Natural killer cell (primary cell): ENCODE measurements around the gene ASPHD2. TPM values are rescaled to one million over a fixed set of nuclear protein-coding genes. Genes with fewer than 3 reads are reported as not detected.
A peak's percentile ranks its signal among the peaks of the same experiment; 100 is the strongest.

Experiments
- ATAC-seq, 3 donors: fragments of 150-1000 bp in 2 of 3; fragments of 200-7000 bp in 1 of 3; cut with Tn5 transposase; 1 replicate in 1 of 3; 2 replicates in 2 of 3; pipeline ENCODE4 v1.10.0; 2021; ENCODE audit warnings: mild to moderate bottlenecking in 2 of 3, moderate library complexity in 2 of 3
- DNase-seq, 2 donors: peaks; one replicate each; pipeline versions ENCODE4 v3.0.0 to v3.0.0-alpha.2; 2013 to 2021; ENCODE audit warnings: mixed read lengths in 1 of 2
- H3K27ac ChIP-seq: one replicate; pipeline ENCODE4 v1.5.1; 2013; ENCODE audit warnings: mild to moderate bottlenecking, low read length
- H3K27me3 ChIP-seq: one replicate; pipeline ENCODE4 v1.6.1; 2013; ENCODE audit warnings: low read length; ENCODE audit not compliant: control insufficient read depth, insufficient read depth
- H3K36me3 ChIP-seq: one replicate; pipeline ENCODE4 v1.6.1; 2013; ENCODE audit warnings: low read length; ENCODE audit not compliant: control insufficient read depth, insufficient read depth
- H3K4me1 ChIP-seq: one replicate; pipeline ENCODE4 v1.6.1; 2013; ENCODE audit warnings: low read length; ENCODE audit not compliant: control insufficient read depth, insufficient read depth
- H3K4me3 ChIP-seq: one replicate; pipeline ENCODE4 v1.5.1; 2013; ENCODE audit warnings: low read length
- H3K9me3 ChIP-seq: one replicate; pipeline ENCODE4 v1.6.1; 2013; ENCODE audit warnings: low read length; ENCODE audit not compliant: control insufficient read depth, insufficient read depth
- H3K27ac Mint-ChIP-seq, 2 donors: one replicate each; pipeline ENCODE4 v1.8.0; 2022; ENCODE audit warnings: mild to moderate bottlenecking in 2 of 2, mixed read lengths in 2 of 2, moderate library complexity in 1 of 2
- H3K27me3 Mint-ChIP-seq, 2 donors: one replicate each; pipeline ENCODE4 v1.8.0; 2022; ENCODE audit warnings: low read depth in 2 of 2, mixed read lengths in 2 of 2
- H3K36me3 Mint-ChIP-seq: one replicate; pipeline ENCODE4 v1.8.0; 2022; ENCODE audit warnings: mixed read lengths
- H3K4me1 Mint-ChIP-seq, 2 donors: one replicate each; pipeline ENCODE4 v1.8.0; 2022; ENCODE audit warnings: mixed read lengths in 2 of 2
- H3K4me3 Mint-ChIP-seq: one replicate; pipeline ENCODE4 v1.8.0; 2022; ENCODE audit warnings: mild to moderate bottlenecking, moderate library complexity, mixed read lengths
- H3K9me3 Mint-ChIP-seq, 2 donors: one replicate each; pipeline ENCODE4 v1.8.0; 2022; ENCODE audit warnings: mixed read lengths in 2 of 2
- WGBS: methylation state at CpG from one replicate; pipeline ENCODE4 v1.1.7; 2013; ENCODE audit warnings: missing lambda C conversion rate; ENCODE audit not compliant: insufficient coverage; 5-methylcytosine and 5-hydroxymethylcytosine counted together
- intact Hi-C: fragments of 100-400 bp; cut with micrococcal nuclease; formaldehyde crosslinking; loops from one replicate; pipeline ENCODE4 v1.14.2; 2022
- total RNA-seq, 4 donors: library from RNA; stranded (reverse); fragments of 120-200 nt in 1 of 4; gene quantifications; one replicate each; pipeline versions ENCODE4 v1.2.3 to v1.2.4, GENCODE V29; 2013 to 2022
- TF ChIP-seq, protein P1 (sequence below): fragments of 200-600 bp; IDR thresholded peaks from one replicate; pipeline ENCODE4 v1.8.0; 2022; ENCODE audit warnings: antibody characterized with exemption

ASPHD2 gene
- total RNA-seq, 3 donors from 2014 or later (not counting 1 experiment from before 2014, with no cell fraction given) = 1.6 to 3.0 (median 1.9) TPM

DNA sequence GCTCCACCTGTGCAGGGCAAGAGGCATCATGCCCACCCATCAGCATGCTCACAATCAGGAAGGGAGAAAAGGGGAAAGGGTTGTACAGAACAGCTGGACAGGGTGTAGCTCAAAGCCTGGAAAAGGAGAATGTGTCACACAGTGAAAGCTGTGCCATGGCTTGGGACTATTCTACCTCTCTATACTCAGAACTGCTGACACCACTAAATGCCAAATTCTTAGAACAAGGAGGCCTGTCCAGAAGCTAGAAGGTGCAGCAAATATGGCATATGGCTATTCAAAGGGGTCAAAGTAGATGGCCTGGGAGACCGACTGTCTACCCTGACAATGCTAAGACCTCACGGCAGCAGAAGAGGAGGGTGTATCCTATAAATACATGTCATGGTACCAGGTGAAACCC, 41.7 kb downstream of the ASPHD2 start:
- TF ChIP-seq, protein P1, sequence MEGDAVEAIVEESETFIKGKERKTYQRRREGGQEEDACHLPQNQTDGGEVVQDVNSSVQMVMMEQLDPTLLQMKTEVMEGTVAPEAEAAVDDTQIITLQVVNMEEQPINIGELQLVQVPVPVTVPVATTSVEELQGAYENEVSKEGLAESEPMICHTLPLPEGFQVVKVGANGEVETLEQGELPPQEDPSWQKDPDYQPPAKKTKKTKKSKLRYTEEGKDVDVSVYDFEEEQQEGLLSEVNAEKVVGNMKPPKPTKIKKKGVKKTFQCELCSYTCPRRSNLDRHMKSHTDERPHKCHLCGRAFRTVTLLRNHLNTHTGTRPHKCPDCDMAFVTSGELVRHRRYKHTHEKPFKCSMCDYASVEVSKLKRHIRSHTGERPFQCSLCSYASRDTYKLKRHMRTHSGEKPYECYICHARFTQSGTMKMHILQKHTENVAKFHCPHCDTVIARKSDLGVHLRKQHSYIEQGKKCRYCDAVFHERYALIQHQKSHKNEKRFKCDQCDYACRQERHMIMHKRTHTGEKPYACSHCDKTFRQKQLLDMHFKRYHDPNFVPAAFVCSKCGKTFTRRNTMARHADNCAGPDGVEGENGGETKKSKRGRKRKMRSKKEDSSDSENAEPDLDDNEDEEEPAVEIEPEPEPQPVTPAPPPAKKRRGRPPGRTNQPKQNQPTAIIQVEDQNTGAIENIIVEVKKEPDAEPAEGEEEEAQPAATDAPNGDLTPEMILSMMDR = no peak
- no peak overlapping the region for H3K4me3 Mint-ChIP-seq
- Histone ChIP-seq H3K36me3 (peaks cover 61% of the 10 kb centered on the region), H3K27me3 (no peaks in the 10 kb centered on the region), H3K4me1 (no peaks in the 10 kb centered on the region), H3K27ac (no peak overlapping the region), H3K9me3 (no peaks in the 10 kb centered on the region), H3K4me3 (no peak overlapping the region)
- ATAC-seq (no peak), DNase-seq (no peak)
- no peaks in the 10 kb centered on the region for H3K27me3 Mint-ChIP-seq
- peaks cover 6 to 12% of the 10 kb centered on the region in 2 donors for H3K4me1 Mint-ChIP-seq
- WGBS = 92% methylated on average over 2 of the region's 2 CpGs
- H3K36me3 Mint-ChIP-seq = peaks cover 12% of the 10 kb centered on the region
- no peak overlapping the region for H3K27ac Mint-ChIP-seq
- no peaks in the 10 kb centered on the region for H3K9me3 Mint-ChIP-seq
- intact Hi-C loops = no loop called here

DNA sequence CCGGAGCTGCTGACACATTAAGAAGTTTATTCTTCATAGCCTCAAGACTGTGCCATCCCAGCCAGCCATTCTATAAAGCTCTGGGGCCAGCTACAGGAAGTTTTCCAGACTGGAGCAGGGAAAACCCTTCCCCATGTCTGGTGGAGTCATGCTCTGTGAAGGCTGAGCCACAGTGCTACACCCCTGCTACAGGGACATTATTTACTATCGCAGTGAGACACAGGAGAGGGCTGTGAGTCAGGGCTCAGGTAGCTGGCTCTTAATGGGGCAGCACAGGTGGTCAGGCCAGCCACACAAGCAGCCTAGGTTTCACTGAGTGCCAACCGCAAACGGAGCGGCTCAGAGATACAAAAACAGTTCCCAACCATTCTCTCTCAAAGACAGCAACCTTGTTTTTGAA, 42.5 kb downstream of the ASPHD2 start:
- no peak overlapping the region for H3K4me3 ChIP-seq
- DNase-seq = no peak
- H3K4me1 Mint-ChIP-seq = peaks cover 6 to 12% of the 10 kb centered on the region in 2 donors
- 100% methylated on average over 2 of the region's 5 CpGs for WGBS
- intact Hi-C loops = no loop called here
- no peak overlapping the region for H3K27ac ChIP-seq
- H3K9me3 ChIP-seq = no peaks in the 10 kb centered on the region
- no peaks in the 10 kb centered on the region for H3K9me3 Mint-ChIP-seq
- no peak for ATAC-seq
- no peak overlapping the region for H3K4me3 Mint-ChIP-seq
- no peaks in the 10 kb centered on the region for H3K27me3 Mint-ChIP-seq
- H3K4me1 ChIP-seq = no peaks in the 10 kb centered on the region
- H3K27me3 ChIP-seq = no peaks in the 10 kb centered on the region
- H3K27ac Mint-ChIP-seq = no peak overlapping the region
- H3K36me3 Mint-ChIP-seq = peaks cover 15% of the 10 kb centered on the region
- TF ChIP-seq, protein P1 = no peak
- peaks cover 59% of the 10 kb centered on the region for H3K36me3 ChIP-seq

DNA sequence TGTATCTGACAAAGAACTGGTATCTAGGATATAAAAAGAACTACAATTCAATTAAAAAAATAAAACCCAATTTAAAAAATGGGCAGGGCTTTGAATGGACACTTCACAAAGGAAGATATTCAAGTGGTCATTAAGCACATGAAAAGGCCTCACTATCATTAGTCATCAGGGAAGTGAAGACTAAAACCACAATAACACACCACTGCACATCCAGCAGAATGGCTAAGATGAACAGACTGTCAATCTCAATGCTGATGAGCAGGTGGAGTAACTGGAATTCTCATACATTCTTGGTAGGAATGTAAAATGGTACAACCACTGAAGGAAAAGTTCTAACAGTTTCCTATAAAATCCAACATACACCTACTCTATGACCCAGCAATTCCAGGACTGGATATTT, 45.6 kb downstream of the ASPHD2 start:
- H3K9me3 Mint-ChIP-seq = no peaks in the 10 kb centered on the region

More for the DNA sequence above, 45.6 kb downstream of the ASPHD2 start:
- peak overlapping the region; percentile 62 for H3K4me3 Mint-ChIP-seq
- Histone ChIP-seq H3K27ac (peak overlapping the region; percentile 3), H3K27me3 (no peaks in the 10 kb centered on the region), H3K36me3 (peaks cover 52% of the 10 kb centered on the region), H3K4me3 (no peak overlapping the region), H3K4me1 (no peaks in the 10 kb centered on the region), H3K9me3 (no peaks in the 10 kb centered on the region)
- H3K36me3 Mint-ChIP-seq = peaks cover 18% of the 10 kb centered on the region
- peaks cover 19 to 29% of the 10 kb centered on the region in 2 donors for H3K4me1 Mint-ChIP-seq
- H3K27me3 Mint-ChIP-seq = no peaks in the 10 kb centered on the region
- H3K27ac Mint-ChIP-seq = peak overlapping the region; percentile 82 to 87
- intact Hi-C loops = no loop called here
- DNase-seq = no peak
- TF ChIP-seq, protein P1 = no peak
- ATAC-seq = peak; percentile 60 to 74 (median 73)
